Activated CD8-positive, alpha-beta memory T cell treated with anti-CD3 and anti-CD28 coated beads, Interleukin-2, amount 50 U/mL, for 24 hours (primary cell): ENCODE measurements around the gene PTCD1.

Experiments
- DNase-seq: peaks from one replicate; pipeline ENCODE4 v3.0.0-alpha.2; 2020; ENCODE audit errors: extremely low read depth

Gene PTCD1

DNA sequence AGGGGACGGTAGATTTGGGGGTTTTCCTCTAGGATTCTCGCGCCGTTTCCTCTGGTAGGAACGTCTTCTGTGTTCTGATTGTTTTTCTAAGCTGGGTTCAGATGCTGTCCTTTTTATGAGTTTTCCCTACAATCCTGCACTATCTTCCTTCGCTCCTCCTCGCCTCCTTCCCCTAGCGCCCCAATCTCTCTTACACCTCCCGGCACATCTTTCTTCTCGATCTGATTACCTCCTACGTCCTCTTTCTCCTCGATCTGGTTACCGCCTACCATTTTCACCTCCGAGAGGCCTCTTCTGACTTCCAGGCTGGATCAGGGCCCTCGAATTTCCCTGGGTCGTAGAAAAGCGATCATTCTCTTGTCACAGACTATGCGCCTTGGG lies 29.4 kb downstream of the PTCD1 start:
- DNase-seq = no peak

DNA sequence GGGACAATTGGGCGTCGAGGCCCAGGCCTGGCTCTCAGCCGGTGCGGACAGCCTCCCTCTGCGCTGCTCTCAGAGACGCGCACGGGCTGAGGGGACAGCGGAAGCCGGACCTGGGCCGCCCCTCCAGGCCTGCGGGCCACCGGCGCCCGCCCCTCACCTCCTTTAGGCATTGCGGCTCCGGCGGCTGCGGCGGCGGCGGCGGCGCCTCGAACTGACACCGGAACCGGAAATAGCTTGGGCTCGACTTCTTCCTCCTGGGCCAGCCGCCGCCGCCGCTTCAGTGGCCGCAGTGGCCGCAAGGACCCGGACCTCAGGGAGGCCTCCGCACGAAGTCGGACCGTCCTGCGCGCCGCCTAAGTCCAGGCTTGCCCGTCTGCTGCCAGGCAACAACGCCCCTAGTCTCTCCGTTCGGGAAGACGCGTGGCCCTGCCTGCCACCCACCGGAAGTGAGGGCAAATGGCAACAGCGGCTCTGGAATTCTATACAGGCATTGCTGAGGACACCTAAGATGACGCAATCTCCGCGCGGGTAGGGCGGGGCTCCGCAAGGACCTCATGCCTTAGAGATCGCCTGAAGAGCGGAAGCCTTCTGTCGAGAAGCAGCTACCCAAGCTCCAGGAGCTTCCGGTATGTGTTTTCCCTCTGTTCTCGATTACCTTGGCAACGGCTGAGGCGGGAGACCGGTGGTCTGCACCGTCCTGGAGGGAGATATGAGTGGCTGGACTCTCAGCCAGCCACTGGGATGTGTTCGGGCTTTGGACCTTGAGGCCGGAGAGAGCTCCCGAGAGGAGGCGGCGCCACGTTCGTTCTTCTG lies 30.0 kb downstream of the PTCD1 start, which contains the start of the genes BUD31 and PDAP1:
Gene BUD31, plus strand, starts transcription at position 591 of the 813 bp plus-strand sequence. CDS start 2,124 bp downstream, outside the sequence.
Gene PDAP1, minus strand, starts transcription at position 219 of the 813 bp plus-strand sequence. Its CDS starts 49 bp downstream, at position 170.
- DNase-seq = peak; percentile 85

DNA sequence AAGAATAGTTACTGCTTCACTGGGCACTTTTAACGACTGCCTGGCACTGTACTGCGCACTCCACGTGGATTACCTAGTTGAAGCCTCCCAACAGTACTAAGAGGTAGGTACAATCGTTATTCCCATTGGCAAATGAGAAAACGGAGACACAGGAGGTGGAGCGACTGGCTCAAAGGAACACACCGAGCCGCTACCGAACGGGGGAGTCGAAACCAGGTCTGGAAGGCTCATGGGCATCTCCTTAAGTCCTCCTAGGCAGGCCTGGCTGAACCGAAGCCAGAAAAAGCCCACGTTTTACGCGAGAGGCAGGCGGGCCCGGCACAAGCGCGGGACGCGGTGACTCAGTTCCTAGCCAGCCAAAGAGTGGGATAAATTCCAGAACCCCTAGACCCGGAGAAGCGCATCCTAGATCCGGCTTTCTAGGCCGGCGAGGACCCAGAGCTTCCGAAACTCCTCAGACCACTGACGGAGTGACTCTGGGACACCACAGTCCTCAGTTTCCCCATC lies 30.7 kb downstream of the PTCD1 start:
- DNase-seq = no peak

DNA sequence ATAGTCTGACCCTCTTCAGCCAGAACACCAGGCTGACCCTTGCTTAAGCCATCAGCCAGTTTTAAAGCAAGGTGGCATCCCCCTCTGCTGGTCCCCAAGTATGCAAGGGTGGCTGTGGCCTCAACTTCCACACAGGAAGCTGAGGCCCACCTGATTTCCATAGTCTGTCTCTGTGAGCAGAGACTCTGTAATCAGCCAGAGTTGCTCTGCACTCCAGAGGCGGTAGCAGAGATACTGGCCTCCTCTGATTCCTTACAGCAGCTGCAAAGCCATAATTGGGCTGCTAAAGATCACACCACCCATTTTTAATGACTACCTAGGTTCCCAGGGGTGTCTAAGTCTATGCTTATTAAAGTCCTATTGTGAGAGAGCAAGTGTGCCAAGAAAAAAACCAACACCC lies 32.0 kb downstream of the PTCD1 start:
- no peak for DNase-seq

DNA sequence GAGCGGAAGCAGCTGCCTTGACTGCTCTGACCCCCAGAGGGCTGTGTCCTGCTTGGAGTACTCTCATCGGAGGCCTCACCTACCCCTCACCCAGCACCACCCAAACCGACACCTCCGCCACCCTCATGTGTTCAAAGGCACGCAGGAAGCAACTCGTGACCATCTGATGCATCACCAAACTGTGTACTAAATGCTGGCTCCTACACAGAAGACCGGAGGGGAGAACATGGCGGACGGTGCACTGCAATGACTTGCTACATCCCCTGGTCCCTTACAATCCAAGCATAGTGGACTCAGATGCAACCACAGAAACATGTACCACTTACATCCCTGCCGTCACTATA lies 33.6 kb downstream of the PTCD1 start:
- no peak for DNase-seq

DNA sequence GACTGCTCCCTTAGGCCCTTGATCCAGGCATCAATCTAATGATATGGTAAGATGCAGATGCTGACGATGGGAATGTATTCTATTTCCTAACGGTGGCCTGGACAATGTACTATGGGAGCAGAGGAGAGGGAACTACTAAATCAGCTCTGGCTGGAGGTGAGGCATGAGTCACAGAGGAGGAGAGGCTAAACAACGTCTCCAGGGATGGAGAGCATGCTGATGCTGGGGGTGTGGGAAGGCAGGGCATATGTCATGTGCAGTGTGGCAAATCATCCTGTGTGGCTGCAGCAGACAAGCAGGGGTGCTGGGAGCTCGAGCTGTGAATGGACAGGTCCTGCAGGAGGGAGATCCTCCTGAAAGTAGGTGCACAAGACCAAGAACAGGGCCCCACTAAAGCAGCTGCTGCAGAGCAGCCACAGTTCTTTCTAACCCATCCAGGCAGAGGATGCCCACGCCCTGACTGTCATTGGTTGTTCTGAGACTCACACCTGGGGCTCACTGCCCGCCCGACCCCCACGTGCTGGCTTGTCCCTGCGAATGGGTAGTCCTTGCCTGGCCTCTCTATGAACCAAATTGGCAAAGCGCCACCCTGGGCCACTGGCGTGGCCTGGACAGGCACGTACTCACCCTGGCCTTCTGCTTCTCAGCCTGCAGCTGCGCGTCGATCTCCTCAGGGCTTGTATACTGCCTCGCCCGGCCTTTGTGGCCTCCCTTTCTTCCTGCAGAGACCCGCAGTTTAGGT lies 34.2 kb downstream of the PTCD1 start:
- no peak for DNase-seq

DNA sequence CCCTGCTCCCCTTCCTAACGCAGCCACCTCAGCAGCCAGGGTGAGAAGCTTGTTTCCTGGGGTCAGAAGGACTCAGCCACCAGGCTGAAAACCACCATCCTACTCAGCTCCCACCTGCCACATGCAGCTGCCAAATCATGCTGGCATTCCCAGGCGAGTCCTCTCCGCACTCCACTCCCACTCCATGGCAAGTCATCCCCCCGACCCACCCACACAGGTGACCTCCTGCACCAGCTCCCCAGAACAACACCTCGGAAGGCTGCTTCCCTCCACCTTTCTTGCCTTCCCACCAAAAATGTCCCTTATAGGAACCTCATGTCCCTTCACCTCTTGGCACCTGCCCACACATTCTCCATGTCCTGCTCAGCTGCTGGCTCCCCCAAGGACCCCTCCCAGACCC lies 34.8 kb downstream of the PTCD1 start:
- no peak for DNase-seq

DNA sequence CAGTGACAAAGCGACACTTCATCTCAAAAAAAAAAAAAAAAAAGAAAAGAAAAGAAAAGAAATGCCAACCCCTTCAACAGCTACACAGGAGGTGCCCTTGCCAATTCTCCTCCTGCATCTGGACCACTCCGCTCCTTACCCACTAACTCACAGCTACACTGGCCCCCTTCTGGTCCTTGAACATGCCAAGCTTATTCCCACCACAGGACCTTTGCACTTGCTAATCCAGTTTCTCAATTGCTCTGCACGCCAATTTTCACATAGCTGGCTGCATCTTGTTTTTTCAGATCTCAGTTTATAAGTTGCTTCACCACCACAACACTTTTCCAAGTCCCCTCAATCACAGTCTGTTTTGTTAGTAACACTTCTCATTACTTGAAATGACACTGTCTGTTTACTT lies 35.7 kb downstream of the PTCD1 start:
- DNase-seq = no peak

DNA sequence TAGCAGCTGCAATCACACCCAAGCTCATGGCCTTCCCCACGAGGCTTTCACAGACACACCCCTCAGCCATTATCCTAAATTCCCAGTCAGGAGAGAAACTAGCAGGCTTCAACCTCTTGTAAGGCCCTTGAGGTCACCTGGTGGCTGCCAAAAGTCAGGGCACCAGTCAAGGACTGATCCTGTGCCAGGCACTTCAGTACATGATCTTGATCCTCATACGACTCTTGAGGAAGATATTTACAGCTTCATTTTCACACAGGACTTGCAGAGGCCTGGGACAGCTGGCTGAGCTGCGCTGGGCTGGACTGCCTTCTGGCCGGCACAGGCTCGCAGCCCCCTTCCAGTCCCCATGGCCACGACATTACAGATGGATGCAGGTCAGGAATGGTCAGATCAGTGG lies 39.0 kb downstream of the PTCD1 start:
- DNase-seq = no peak

DNA sequence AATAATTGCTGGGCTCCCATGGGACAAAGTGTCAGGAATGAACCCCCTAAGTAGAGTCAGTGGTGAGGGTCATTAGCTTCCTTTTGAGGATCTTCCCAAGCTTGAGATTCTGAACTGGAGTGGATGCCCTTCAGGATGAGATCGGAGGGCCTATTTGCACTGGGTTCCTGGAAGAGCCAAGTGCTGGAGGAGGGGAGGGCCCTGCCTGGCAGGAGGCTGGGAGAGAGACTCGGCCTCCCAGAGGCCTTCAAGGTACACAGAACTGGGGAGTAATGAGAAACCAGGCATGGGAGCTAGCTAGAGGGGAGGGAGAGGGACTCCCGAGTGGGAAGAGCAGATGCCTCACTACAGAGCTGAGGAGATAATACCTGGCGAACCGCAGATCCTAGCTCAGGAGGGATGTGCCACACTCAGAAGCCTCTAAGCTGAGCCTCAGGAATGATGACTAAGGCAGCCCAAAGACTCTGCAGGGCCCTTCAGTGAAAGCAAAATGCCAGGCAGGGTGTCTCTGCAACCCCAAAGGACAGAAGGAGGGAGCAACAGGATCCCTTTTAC lies 39.6 kb downstream of the PTCD1 start:
- no peak for DNase-seq

DNA sequence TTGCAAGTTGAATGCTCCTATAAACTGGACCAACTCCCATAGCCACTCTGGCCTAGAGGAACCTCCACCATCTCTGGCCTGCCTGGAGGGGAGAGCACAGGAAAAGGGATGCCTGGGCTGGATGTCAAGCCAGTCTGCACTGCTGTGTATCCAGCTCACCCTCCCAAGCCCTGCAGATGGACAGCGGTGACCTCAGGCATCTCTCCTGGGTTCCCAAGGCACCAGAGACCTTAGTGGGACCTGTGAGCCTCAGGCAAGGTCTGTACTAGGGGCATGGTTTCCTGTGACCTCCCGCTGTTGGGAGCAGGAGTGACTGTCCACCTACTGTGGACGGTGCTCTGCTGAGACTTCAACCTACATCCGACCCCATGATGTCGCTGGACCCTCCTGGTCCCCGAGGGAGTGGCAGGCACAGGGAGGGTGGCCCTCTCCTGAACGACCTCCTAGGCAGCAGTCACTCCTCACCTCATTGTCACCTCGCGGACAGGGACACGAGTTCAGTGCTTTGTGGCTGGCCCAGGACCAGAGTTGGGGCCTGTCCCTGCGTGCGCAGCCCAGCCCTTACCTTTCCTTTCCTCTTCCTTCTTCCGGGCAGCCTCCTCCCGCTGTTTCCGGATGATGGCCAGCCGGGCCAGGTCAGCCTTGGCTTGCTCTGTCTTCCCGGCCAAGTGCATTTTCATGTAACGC lies 41.2 kb downstream of the PTCD1 start:
- DNase-seq = no peak

DNA sequence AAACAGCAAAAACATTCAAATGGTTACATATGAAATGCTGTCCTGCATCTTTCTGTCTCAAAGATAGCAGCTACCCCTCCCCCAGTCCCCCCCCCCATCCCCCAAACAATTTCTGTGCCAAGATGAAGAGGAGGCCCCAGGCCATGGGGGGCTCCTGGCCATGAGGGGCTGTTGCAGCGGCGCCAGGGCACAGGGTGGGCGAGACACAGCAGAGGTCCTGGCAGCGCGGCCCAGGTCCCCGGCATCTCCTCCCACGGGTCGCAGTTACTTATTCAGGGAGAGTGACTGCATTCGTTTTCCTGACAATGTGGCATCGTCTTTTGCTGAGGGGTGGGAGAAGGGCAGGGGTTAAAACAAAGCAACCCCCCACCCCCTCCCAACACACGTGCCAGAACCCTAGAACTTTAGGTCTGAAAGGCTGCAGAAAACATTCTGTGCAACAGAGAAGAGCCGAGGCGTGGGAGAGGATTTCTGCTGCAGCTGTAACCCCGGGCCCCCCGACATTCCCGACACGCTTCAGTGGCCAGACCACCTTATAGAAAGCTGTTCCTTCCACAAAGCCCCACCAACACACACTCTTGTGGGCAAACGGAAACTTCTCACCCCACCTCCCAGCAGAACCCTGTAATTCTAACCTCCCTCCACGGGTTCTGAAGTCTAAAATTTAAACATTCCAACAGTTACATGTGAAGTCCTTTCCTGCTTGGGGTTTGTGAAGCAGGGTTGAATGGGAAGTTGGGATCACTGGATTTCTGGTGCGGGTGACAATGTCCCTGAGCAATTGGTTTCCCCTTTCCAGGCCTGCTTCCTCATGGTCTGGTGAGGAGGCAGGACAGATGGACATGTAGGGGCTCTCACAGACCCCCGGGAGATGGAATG lies 41.9 kb downstream of the PTCD1 start:
- no peak for DNase-seq

DNA sequence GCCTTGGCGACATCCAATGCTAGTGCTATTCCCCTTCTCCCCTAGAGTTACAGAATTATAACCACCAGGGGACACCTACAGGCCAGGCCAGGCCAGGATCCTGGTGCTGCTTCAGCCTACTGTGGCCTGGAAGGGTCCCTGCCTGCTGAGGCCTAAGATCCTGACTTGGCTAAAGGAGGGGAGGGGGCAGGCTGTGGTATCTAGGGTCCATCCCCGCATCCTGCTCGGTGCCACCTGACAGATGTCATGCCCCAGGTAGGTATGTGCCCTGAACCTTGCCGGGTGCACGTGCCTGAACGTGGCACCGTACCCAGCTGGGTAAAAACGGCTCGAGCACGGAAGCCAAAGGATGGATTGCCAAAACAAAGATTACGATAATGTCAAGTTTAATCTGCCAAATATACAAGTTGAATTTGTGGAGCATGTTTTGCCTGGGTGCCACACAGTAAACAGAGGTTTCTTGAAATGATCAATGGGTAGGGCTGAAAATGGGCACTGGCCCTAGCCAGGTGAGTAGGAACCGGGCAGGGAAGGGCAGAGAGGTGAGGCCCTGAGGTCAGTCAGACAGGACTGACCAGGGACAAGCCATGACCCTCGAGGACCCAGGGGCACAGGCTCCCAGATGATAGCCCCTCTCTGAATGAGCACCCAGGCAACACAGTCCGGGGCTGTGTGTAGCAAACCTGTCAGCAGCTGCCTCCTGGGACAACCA lies 42.8 kb downstream of the PTCD1 start:
- no peak for DNase-seq

DNA sequence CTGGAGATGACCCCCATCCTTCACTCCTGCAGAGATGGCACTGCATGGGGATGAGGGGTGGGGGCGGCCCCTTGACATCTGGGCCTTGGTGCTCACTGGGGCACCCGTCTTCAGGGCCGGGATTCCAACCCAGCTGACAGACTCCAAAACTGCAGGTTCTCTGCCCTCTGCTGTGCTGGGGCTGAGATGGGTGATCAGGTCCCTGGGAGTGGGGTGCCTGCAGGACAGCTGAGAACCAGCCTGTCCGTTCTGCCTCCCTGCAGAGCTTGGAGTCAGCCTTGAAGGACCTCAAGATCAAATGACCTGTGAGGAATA lies 44.5 kb downstream of the PTCD1 start:
- no peak for DNase-seq

DNA sequence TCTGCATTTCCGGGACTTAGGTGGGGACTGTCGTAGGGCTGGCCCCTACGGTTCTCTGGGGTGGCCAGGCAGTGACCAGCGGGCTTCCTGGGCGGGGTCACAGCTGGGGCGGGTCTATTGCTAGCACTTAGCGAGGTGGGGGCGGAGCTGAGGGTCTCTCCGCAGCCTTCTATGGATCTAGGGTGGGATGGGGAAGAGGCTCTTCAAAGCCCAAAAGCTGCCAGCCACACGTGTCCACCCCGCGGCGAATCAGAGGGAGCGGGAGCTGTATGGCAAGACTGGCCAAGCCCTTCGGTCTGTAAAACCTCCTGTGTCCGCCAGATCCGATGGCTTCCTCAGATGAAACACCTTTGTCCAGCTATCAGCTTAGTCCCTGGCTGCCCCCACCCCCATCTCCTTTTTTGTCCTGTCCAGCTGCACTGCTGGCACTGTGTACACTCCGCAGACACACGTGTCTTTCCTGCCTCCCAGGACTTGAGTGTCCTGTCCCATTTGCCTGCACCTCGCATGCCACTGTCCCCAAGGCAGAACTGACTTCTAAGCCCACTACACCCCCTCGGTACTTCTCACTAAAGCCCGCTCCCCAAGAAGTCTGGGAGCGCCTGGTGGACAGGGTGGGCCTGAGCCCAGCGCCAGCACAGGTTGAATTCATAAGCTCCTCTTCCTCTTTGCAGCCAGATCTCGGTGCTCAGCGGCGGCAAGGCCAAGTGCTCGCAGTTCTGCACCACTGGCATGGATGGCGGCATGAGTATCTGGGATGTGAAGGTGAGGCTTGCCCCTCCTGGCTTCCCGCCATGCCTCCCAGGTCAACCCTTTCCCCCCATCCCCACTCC lies 45.0 kb downstream of the PTCD1 start:
- no peak for DNase-seq

DNA sequence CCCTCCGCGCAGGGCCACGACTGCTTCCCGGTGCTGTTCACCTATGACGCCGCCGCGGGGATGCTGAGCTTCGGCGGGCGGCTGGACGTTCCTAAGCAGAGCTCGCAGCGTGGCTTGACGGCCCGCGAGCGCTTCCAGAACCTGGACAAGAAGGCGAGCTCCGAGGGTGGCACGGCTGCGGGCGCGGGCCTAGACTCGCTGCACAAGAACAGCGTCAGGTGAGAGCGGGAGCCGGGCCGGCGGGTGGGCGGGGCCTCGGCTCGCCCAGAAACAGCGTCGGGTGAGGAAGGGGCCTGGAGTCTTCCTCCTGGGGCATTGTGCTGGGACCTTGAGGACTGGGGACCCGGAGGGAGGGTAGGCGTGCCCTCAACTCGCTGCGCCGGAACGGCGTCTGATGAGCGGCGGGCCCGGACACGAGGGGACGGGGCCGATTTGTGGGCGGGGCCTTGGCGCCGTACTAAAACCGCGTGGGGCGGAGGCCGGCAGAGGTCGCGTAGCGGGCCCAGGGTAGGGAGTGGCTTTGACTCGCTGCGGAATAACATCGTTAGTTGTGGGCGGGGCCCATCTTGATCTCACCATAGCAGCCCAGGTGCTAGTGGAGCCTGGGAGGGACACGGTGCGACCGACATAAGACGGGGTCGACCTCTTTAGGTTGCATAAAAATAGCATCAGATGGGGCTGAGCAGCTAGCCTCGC lies 45.8 kb downstream of the PTCD1 start:
- DNase-seq = no peak

DNA sequence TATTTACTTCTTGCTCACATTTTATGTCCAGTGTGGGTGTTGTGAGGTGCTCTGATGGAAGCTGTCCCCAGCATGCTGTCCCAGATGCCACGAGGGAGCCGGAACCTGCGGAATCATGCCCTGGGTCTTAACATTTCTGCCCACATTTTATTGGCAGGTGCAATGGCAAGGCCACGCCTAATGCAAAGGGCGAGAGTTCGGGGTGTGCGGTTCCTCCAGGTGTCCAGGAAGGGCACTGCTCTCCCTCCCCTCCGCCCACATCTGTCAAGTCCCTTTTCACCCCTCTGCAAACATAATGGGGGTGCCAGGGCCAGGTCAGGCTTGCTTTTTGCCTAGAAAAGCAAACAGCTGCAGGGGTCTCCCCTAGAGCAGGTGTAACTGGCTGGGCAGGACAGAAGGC lies 46.6 kb downstream of the PTCD1 start:
- no peak for DNase-seq

DNA sequence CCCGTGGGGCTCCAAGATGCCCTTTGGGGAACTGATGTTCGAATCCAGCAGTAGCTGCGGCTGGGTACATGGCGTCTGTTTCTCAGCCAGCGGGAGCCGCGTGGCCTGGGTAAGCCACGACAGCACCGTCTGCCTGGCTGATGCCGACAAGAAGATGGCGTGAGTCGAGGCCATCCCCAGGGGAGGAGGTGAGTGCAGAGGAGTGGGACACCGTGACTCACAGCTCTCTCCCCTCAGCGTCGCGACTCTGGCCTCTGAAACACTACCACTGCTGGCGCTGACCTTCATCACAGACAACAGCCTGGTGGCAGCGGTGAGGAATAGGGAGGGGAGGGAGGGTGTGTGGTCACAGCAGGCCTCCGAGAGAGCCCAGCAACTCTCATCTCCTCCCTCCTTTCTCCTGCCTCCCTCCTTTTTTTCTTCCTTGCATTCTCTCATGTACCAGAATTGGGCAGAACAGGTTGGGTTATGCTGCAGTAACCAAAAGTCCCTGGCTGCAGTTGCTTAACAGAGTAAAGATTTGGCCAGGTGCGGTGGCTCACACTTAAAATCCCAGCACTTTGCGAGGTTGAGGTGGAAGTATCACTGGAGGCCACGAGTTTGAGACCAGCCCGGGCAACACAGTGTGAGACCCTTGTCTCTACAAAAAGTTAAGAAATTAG lies 47.5 kb downstream of the PTCD1 start:
- DNase-seq = no peak

DNA sequence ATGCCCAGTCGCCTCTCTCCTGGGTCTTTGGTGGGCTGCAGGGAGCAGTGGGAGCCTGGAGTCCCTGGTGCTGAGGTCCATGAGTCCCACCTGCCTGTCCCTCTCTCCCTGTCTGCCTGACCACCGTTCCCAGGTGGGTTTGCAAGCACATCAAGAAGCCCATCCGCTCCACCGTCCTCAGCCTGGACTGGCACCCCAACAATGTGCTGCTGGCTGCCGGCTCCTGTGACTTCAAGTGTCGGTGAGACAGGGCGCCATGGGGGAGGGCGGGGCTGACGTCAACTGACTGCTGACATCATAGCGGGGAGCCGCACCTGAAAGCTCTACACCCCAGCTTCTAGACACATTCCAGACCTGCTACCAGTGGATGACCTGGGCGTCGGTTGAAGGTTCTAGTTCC lies 48.8 kb downstream of the PTCD1 start:
- no peak for DNase-seq
